HG02970 (cell line): Measurements from ENCODE around the gene MPP2.
"Not testable (repeated sequence)": the region's sequence is repeated elsewhere in the genome, so short reads cannot be mapped to it uniquely, and the experiment has no call there.

ENCODE experiments used
- ATAC-seq: cut with Tn5 transposase; IDR thresholded peaks from one replicate; pipeline ENCODE4 v1.9.1; 2021; ENCODE audit warnings: mild to moderate bottlenecking, moderate library complexity, moderate number of reproducible peaks; ENCODE audit not compliant: unreplicated experiment, low FRiP score

The MPP2 gene, protein sequence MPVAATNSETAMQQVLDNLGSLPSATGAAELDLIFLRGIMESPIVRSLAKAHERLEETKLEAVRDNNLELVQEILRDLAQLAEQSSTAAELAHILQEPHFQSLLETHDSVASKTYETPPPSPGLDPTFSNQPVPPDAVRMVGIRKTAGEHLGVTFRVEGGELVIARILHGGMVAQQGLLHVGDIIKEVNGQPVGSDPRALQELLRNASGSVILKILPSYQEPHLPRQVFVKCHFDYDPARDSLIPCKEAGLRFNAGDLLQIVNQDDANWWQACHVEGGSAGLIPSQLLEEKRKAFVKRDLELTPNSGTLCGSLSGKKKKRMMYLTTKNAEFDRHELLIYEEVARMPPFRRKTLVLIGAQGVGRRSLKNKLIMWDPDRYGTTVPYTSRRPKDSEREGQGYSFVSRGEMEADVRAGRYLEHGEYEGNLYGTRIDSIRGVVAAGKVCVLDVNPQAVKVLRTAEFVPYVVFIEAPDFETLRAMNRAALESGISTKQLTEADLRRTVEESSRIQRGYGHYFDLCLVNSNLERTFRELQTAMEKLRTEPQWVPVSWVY

DNA sequence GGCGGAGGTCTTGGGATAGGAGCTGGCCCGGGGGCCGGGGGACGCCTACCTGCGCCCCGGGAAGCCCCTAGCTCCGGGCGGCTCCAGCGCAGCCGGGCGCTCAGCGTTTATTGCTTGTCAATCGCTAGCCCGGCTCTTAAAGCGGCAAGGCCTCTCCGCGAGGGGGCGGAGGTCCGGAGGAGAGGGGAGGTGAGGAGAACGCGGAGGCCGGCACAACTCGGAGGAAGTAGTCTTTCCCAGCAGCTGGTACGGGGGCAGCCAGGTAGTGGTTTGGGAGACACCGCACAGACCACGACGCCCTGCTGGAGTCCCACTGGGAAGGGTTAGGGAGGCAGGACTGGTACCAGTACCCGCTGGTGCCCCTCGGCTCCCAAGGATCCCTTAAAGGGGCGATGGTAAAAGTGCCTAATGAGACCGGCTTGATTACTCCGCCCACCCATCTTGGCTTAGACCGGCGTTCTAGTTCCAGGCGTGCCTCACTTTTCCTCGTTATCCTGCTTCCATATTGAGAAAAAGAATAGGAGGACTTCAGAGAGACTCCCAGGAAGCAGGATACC lies at the start of gene MPP2:
Gene MPP2 (minus strand): TSS at position 112 of the 557 bp plus-strand sequence. CDS start 3,076 bp downstream, outside the sequence.
- no peak for ATAC-seq

DNA sequence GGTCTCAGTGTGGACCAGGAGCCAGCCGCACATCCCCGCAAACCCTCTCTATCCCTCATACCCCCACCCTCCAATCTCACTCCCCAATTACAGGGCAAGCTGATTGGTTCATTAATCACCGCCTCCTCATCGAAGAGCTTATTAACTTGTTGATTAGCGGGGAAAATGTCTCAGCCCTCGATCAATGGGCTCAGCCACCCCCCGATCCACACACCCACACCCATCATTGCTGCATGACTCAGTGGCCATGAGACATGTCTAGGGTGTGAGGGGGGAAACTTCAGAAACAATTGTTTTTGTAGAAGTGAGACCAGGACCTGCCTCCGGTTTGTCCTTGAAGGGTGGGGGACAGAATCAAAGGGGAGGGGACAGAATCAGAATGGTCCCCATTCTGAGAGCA lies 48.9 kb upstream of the MPP2 start:
- ATAC-seq: no peak

DNA sequence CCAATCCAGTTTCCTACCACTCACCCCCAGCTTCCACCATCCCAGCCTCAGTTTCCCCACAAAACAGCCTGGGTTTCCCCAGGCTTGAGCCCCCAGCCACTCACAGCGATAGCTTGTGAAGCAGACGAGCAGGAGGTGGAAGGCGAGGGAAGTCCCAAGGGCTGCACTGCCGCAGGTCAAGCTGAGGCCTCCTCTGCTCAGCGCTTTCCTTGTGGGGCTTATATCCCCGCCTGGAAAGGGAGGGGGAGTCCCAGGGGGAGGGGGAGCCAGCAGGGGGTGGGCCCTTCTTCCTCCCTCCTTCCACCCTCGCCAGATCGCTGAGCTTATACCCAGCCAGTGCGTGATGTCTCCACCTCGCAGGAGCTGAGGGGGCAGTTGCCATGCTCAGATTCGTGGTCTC lies 46.4 kb upstream of the MPP2 start, which contains the start of gene PYY:
Gene PYY (minus strand): TSS at position 195 of the 400 bp plus-strand sequence. CDS start 457 bp downstream, outside the sequence.
- no peak for ATAC-seq

DNA sequence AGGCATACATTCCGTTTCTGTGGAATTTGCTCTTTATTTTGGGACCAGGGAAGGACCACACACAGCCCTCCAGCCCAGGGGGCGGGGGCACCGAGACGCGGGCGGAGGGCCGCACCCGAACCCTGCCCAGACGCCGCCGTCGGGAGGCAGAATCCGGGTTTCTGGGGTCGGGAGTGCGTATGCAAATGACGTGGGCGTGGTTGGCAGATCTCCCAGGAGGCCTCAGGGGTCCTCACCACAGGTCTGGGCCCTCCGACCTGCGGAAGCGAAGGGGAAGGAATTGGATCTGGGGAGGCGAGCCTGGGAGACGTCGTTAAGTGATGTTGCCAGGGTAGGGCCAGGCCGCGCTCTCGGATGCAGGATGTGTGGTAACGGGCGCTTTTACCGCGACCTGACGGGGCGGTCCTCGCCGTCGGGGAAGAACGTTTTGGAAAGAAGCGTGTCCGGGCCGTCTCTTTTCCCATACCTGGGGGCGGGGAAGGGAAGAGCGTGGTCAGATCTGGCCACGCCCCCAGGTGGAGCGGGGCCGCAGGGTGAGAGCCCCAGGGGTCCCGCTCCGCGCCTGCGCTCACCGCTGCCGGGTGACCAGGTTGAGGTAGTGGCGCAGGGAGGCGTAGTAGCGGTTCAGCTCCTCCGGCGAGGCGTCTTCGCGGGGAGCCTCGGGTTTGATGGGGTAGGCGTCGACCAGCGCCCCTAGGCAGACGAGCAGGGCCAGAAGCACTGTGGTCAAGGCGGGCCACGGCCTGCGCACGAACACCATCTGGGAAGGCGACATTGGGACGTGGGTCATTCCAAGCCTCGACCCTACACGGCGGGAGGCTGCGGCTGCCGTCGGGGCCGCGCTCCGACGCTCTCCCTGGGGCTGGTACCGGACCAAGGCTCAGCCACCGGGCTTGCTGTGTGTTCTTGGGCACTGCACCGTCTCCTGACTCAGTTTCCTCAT lies 45.7 kb upstream of the MPP2 start:
- no peak for ATAC-seq

DNA sequence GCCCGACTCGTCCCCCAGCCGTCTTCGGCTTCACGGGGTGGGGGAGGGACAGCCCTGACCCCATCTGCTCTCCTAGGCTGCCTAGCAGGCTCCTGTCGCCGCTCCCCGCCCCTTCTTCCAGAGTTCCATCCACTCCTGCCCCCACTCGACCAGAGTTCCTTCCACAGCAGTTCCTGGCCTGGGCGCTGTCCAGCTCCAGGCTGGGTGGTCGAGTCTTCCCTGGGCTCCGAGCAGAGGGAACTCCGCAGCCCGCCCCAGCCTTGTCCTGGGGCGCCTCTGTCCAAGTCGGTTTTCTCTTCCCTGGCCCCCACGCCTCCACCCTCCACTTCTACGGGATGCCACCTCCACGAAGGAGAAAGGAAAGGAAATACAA lies 45.0 kb upstream of the MPP2 start:
- ATAC-seq: no peak

DNA sequence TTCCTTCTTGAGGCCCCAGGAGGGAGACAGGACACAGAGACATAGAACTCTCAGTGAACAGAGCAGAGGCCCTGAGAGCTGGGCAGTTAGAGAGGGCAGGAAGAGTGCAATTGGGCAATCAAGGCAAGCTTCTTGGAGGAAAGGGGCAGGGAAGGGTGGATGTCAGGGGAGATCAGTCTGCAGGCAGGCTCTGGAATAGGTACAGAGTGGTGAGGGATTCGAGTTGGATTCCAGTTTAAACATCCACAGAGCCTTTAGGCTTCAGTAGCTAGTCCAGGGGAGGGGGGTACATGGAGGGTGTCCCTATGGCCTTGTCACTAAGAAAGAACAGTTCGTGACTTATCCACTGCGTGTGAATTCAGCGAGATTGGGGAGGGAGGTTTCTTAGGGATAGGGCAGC lies 44.4 kb upstream of the MPP2 start:
- ATAC-seq: no peak

DNA sequence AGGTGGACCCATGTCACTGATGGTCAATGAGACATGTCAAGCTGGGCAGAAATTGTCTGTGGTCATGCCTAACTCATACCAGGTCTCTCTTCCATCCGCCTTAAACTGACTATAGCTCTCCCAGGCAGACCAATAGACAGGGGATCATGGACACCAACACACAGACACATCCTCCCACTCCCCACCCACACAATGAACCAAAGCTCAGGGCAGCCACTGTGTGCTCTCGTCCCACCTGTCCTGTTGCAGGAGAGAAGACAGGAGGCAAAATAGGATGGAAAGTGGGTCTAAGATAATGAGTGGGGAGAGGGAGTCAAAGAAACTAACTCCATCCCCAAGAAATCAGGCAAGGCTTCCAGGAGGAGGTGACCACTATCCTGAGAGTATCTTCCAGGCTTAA lies 43.2 kb upstream of the MPP2 start:
- ATAC-seq: no peak

DNA sequence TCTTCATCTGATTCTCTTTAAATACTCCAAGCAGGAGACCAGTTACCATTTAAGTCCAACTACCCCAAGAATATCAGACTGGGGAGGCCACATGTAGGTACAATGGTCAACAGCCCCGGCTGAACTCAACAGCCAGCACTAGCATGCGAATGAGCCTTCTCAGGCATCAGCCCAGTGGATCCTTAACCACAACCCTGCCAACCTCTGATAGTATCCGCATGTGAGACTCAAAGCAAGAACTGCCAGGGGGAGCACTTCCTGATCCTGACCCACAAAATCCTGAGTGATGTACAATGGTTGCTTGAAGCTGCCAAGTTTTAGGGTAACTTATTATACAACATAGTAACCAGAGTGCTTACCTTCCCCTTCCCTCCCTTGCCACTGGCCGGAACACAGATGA lies 42.4 kb upstream of the MPP2 start:
- ATAC-seq: no peak

DNA sequence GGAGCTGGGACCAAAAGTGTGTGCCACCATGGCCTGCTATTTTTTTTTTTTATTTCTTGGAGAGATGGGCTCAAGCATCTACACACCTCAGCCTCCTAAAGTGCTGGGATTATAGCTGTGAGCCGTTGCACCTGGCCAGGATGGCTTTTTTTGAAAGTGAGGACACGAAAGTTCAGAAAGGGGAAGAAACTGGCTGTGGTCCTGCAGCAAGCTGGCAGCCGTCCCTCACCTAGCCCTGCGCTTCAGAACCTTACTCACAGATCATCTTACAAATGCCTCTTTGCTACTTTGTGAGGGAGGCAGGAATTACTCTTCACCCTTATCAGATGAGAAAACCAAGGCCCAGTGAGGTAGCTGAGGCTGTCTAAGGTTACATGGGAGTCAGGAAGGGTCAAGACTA lies 39.4 kb upstream of the MPP2 start:
- no peak for ATAC-seq

DNA sequence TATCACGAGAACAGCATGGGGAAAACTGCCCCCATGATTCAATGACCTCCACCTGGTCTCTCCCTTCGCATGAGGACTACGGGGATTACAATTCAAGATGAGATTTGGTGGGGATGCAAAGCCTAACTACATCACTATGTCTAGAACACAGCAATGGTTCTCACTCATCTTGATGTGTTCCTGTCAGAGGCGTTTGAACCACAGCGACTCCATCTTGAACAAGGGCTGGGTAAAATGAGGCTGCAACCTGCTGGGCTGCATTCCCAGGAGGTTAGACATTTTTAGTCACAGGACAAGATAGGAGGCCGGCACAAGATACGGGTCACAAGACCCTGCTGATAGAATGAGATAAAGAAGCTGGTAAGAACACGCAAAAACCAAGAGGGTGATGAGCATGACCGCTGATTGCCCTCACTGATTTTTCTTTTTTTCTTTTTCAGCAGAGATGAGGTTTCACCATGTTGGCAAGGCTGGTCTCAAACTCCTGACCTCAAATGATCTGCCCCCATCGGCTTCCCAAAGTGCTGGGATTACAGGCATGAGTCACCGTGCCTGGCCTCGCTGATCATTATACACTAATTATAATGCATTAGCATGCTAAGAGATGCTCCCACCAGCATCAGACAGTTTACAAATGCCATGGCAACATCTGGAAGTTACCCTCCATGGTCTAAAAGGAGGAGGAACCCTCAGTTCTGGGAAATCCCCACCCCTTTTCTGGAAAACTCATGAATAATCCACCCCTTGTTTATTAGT lies 37.9 kb upstream of the MPP2 start:
- no peak for ATAC-seq

DNA sequence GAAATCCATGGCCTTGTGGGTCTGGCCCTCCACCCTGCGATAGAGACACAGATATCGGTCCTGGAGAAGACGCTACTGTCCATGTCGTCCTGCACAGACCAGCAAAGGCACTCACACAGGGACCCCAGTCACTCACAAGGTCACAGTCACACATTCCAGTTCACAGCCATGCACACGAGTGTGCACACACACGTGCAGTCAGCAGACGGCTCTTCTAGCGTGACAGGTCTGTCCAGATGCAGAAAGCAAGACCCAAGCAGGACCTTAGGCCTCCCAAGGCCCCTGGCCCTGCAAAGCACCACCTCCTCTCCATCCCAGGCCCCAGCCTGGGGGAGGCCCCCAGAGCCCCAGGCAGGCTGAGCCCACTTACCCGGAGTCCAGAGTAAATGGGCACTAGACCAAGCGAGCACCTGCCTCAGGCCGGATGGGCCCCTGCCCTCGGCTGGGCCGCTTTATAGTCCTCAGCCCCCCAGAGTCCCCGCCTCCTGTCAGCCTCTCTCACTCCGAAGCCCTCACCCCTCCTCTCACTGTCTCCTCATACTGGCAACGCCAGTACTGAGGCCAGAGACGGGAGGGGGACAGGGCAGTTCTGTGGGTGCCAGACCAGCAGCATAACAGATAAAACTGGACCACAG lies 34.8 kb upstream of the MPP2 start, which contains the start of gene PPY:
Gene PPY (minus strand): TSS at position 426 of the 635 bp plus-strand sequence. CDS start 822 bp downstream, outside the sequence.
- ATAC-seq: no peak

DNA sequence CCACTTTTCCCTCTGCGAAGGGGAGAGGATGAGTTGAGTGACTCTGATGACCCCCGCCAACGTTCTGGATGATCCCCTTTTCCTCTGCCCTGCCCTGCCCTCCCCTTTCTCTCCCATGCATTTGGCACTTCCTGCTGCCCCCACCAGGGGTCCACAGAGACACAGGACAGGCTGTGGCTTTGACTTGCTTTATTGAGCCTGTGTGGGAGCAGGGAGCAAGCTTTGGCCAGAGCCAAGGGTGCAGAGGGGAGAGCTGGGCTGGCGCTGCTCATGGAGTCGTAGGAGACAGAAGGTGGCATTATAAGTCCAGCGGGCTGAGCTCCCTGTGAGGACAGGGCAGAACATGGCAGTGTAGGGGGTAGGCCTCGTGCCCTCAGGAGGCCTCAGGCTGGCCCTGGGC lies 33.3 kb upstream of the MPP2 start:
- ATAC-seq: no peak

DNA sequence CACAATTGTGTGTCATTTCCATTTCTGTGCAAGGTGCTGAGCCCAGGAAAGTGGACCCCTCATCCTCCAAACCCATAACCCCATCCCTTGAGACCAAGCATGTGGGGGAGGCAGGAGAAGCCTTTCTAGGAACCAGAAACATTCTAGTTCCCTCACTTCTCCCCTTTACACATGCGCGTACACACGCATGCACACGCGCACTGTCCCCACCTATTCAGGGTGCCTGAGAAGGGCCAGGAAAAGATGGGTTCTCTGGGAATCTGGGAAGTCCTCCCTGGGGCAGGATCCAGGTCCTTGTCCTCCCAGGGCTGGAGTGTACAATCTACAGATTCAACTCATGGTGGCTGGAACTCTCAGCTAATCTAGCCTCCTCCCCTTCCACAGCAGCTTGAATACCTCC lies 32.5 kb upstream of the MPP2 start:
- no peak for ATAC-seq

DNA sequence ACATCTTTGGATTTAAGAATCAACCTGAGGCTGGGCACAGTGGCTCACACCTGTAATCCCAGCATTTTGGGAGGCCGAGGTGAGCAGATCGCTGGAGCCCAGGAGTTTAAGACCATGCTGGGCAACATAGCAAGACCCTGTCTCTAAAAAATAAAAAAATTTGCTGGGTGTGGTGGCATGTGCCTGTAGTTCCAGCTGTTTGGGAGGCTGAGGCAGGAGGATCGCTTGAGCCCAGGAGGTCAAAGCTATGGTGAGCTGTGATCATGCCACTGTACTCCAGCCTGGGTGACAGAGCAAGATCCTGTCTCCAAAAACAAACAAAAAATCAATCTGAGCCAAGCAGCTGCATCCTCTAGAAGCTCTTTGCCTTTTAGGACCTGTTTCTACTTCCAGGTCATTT lies 32.1 kb upstream of the MPP2 start:
- not testable (repeated sequence) for ATAC-seq

DNA sequence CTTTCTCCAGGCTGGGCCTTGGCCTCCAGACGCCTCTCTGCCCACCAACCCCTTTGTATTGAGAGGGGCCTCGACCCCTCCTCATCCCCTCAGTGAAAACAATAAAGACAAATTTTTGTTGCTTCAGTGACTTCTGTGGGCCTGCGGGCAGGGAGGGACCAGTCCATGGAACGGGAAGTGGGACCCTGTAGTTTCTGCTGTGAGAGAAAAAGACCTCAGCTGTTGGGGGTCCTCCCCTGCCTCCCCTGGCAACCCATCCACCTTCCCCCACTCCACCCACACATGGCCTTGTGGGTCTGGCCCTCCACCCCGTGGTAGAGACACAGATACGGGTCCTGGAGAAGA lies 31.5 kb upstream of the MPP2 start:
- ATAC-seq: no peak

DNA sequence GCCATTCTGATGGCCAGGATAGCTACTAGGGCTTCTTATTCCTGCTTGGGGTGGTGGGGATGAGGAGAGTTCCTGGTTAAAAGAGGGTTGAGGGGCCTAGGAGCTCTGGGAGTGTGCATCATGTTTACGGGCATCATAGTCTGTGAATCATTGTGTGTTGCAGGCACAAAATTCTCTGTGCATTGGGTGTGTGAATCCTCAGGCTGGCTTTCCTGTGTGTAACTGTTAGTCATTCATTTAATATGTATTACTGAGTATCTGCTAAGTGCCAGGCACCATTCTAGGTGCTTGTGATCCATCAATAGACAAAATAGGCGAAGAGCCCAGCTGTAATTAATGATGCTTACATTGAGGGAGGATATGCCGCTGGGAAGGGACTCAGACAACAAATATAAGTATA lies 29.1 kb upstream of the MPP2 start:
- no peak for ATAC-seq

DNA sequence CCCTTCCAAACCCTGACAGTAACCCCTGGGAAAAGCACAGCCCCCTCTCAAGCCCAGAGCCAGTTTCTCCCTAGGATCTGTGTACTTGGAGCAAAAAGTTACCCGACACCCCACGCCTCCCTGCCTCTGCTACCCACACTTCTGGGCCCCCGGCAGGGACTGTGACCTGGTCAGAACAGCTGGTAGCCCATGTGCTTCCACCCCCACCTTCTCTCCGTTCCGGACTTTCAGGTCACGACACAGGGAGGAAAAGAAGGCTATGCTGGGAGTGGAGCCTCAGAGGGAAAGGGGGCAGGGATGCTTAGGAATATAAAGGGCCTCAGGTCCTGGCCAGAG lies 28.6 kb upstream of the MPP2 start:
- ATAC-seq: no peak

DNA sequence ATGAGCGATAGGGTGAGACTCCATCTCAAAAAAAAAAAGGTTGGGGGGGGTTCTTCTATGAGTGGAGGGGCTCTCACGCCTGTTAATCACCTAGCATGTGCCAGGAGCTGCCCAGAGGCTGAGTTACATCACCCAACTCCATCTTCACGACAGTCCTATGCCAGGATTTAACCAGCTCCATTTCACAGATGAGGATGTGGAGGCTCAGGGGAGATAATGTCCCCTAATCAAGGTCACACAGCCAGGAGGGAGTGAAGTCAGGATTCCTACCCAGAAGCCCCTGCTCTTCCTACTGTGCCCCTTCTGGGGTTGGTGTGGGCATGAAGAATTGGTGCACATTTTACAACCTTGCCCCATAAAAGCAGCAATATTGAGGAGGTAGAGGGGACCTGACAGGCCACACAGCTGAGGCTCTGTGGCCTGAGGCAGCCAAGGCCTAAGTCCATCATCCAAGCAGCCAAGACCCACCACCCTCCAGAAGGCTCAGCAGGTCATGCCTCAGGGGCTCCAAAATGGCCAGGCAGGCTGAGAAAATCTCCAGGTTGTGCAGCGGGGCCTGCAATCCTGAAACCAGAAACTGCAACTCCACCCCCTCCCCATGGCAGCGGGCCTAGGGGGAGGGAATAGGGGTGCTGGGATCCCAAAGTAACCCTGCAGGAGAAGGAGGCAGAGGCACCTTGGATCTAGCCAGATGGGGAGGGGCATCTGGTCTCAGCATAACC lies 28.0 kb upstream of the MPP2 start:
- no peak for ATAC-seq

DNA sequence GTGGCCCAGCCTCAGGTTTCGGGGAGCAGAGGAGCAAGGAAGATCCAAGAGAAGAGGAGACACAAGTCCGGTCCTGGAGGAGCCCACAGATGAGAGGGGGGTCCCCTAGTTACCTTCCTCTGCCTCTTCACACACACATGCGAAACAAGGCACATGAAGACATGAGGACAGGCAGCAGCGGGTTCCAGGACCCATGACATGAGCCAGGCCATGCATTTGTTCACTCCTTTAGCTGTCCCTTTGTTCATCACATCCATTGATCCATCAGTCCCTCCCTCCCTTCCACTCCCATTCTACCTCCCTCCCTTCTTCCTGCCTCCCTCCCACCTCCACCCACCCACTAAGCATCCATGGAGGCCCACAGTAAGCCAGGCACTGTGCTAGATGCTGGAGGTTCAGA lies 25.6 kb upstream of the MPP2 start:
- no peak for ATAC-seq
